Peyer's patch (tissue), 4 donors: ENCODE results near the gene KCNC1.

Experiments used
- CTCF ChIP-seq, 6 experiments: fragments of 450-650 bp in 4 of 6; fragments of 200-600 bp in 2 of 6; sonication (generic) in 1 of 6; IDR thresholded peaks; one replicate each; pipeline ENCODE4 v1.5.1; 2017 to 2019; ENCODE audit warnings: antibody characterized with exemption in 6 of 6, mild to moderate bottlenecking in 3 of 6, moderate library complexity in 1 of 6
- POLR2A ChIP-seq, 2 donors: fragments of 450-650 bp; IDR thresholded peaks; one replicate each; pipeline ENCODE4 v1.5.1; 2017; ENCODE audit warnings: antibody characterized with exemption in 2 of 2, mild to moderate bottlenecking in 2 of 2, moderate library complexity in 2 of 2

DNA sequence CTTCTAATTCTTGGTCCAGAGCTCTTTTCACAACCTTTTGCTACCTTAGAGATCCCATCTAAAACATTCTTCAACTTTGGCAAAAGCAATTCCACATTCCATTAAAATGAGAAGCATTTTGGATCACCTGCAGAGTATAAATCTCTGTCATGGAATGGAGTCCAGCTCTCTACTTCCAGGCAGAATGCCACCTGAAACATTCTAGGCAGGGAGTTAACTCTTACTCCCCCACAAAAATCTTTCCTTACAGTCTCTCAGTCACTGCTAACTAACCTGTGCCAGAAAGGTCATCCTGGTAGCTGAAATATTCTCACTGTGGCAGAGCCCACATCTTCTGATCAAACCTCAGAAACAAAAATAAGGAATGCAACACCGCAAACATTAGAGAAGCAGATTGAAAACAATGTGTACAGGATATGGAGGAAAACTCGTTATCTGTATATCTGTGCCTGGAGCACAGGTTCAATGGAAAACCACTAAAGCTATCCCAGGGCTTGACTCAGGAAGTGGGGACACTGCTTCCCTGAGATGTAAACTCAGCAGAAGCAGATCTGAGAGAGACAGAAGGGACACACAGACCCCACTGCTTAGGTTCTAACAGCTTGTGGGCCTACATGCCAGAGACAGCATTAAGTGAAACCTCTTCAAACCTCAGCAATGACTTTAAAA lies 78.9 kb downstream of the KCNC1 start:
- no peak for TF ChIP-seq POLR2A (IDR thresholded peaks at IDR 0.05)
- no peak for TF ChIP-seq CTCF (IDR thresholded peaks at IDR 0.05)
